Measurements from ENCODE around the gene CRY2.

Gene CRY2

DNA sequence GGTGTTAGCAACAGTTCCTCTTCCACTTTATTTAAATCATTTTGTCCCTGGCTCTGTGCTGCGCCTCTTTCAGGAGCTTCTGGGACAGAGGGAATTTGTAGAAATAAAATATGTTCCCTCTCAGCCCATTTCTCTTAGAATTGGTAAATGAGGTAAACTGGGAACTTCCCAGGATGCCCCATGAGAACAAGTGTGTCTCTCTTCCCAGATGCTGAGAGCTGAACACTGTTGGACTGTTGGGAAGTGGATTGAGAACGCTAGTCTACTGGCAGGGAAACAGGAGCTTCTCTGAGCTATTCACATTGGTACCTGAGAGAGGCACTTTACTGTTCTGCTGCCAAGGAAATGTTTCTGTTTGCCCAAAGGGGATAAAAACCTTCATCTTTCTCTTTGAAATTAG, 4.0 kb downstream of the CRY2 start:
- TF ChIP-seq TCF12 (IDR thresholded peaks at IDR 0.05; ENCODE audit: low read depth) (no peak), USF1 (IDR thresholded peaks at IDR 0.05) (no peak), MAX (IDR thresholded peaks at IDR 0.05) (no peak), RAD21 (IDR thresholded peaks at IDR 0.05; ENCODE audit: low read depth) (no peak), REST (IDR thresholded peaks at IDR 0.05; ENCODE audit: low read depth) (no peak), TAF1 (IDR thresholded peaks at IDR 0.05; ENCODE audit: low read depth) (no peak), YY1 (IDR thresholded peaks at IDR 0.05; ENCODE audit: low read depth) (no peak)

DNA sequence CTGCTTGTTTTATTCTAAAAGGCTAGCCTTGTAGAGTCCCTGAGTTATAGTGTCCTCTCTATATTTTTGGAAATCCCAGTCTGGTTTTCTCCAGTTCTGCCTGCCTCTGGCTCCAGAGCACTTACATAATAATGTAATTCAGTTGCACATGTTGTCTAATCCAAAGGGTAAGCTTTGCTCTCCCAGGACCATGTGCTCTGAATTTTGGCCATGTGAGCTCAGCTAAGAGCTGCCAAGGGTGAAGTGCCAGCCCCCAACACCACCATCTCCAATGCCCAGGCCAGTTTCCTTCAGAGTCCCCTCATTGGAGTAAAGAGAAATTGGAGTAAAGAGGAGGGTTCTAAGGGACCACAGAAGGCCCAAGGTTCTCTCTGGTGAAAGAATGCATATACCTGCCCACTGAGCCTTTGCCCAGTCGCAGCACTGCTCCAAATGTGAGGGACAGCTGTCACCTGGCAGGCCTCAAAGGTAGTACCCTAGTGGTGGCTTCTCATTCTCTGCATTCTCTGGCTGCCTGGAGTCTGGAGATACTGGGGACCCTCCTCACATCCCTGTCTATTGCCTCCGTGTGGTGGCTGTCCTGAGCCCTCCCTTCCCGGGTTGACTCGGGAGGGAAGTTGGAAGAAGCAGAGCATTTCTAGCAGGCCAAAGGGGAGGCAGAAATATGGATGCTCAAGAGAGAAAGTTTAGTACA, 4.9 kb downstream of the CRY2 start:
- TF ChIP-seq FOXM1 (IDR thresholded peaks at IDR 0.05; ENCODE audit: borderline replicate concordance, low read depth) (no peak), MAX (IDR thresholded peaks at IDR 0.05) (no peak), TAF1 (IDR thresholded peaks at IDR 0.05; ENCODE audit: low read depth) (no peak), NFIC (IDR thresholded peaks at IDR 0.05) (no peak), EP300 (IDR thresholded peaks at IDR 0.05; ENCODE audit: borderline replicate concordance) (no peak), REST (IDR thresholded peaks at IDR 0.05; ENCODE audit: low read depth) (no peak), TEAD4 (IDR thresholded peaks at IDR 0.05) (no peak), EGR1 (IDR thresholded peaks at IDR 0.05) (no peak), YY1 (IDR thresholded peaks at IDR 0.05; ENCODE audit: low read depth) (no peak), ZBTB7A (IDR thresholded peaks at IDR 0.05; ENCODE audit: low read depth) (no peak), CEBPB (IDR thresholded peaks at IDR 0.05) (no peak), USF1 (IDR thresholded peaks at IDR 0.05) (no peak), CREB1 (IDR thresholded peaks at IDR 0.05; ENCODE audit: low read depth) (no peak), TCF12 (IDR thresholded peaks at IDR 0.05; ENCODE audit: low read depth) (no peak), RAD21 (IDR thresholded peaks at IDR 0.05; ENCODE audit: low read depth) (no peak)

GRCh38 chr11:45852712-45853101, 5.4 kb downstream of the CRY2 start:
- TF ChIP-seq RAD21 (IDR thresholded peaks at IDR 0.05; ENCODE audit: low read depth) = no peak
- TF ChIP-seq CEBPB (IDR thresholded peaks at IDR 0.05) = no peak
- no peak for TF ChIP-seq TCF12 (IDR thresholded peaks at IDR 0.05; ENCODE audit: low read depth)
- no peak for TF ChIP-seq CREB1 (IDR thresholded peaks at IDR 0.05; ENCODE audit: low read depth)
- TF ChIP-seq YY1 (IDR thresholded peaks at IDR 0.05; ENCODE audit: low read depth) = no peak
- TF ChIP-seq EP300 (IDR thresholded peaks at IDR 0.05; ENCODE audit: borderline replicate concordance) = no peak
- TF ChIP-seq EGR1 (IDR thresholded peaks at IDR 0.05) = no peak
- no peak for TF ChIP-seq ZBTB7A (IDR thresholded peaks at IDR 0.05; ENCODE audit: low read depth)
- TF ChIP-seq NFIC (IDR thresholded peaks at IDR 0.05) = no peak
- no peak for TF ChIP-seq REST (IDR thresholded peaks at IDR 0.05; ENCODE audit: low read depth)
- TF ChIP-seq TAF1 (IDR thresholded peaks at IDR 0.05; ENCODE audit: low read depth) = no peak
- TF ChIP-seq TEAD4 (IDR thresholded peaks at IDR 0.05) = no peak
- no peak for TF ChIP-seq FOXM1 (IDR thresholded peaks at IDR 0.05; ENCODE audit: borderline replicate concordance, low read depth)
- TF ChIP-seq USF1 (IDR thresholded peaks at IDR 0.05) = no peak
- TF ChIP-seq MAX (IDR thresholded peaks at IDR 0.05) = no peak
